ENCODE data around the gene AOPEP. TPM values are rescaled to one million over a fixed set of nuclear protein-coding genes. Genes with fewer than 3 reads are reported as not detected.
A peak's percentile ranks its signal among the peaks of the same experiment; 100 is the strongest.

Gene AOPEP
- total RNA-seq, 4 donors from 2014 or later = 252 to 375 (median 312) TPM

DNA sequence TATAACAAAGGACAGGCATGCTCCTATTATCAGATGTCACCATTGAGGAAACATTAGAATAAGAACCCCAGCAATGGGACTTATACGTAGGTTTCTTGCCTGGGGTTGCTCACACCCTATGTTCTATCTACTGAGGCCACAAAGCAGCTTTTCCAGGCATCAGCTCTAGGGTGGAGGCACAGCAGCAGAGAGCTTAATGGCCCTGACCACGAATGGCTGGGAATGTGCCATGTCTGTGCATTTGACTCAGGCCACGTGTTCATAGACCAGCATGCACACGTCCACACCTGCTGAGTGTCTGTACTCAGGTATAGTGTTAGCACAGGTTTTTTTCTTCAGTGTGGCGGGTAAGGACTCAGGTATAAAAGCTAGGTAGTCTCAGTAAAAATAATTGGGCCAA is 129.4 kb downstream of the AOPEP start:
- no peaks in the 10 kb centered on the region for H3K27me3 ChIP-seq
- no peak for ATAC-seq
- H3K4me1 ChIP-seq = no peaks in the 10 kb centered on the region
- no peak overlapping the region for H3K27ac ChIP-seq
- H3K9me3 ChIP-seq = no peaks in the 10 kb centered on the region
- TF ChIP-seq, protein P1, sequence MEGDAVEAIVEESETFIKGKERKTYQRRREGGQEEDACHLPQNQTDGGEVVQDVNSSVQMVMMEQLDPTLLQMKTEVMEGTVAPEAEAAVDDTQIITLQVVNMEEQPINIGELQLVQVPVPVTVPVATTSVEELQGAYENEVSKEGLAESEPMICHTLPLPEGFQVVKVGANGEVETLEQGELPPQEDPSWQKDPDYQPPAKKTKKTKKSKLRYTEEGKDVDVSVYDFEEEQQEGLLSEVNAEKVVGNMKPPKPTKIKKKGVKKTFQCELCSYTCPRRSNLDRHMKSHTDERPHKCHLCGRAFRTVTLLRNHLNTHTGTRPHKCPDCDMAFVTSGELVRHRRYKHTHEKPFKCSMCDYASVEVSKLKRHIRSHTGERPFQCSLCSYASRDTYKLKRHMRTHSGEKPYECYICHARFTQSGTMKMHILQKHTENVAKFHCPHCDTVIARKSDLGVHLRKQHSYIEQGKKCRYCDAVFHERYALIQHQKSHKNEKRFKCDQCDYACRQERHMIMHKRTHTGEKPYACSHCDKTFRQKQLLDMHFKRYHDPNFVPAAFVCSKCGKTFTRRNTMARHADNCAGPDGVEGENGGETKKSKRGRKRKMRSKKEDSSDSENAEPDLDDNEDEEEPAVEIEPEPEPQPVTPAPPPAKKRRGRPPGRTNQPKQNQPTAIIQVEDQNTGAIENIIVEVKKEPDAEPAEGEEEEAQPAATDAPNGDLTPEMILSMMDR (IDR thresholded peaks at IDR 0.05) = no peak
- TF ChIP-seq EP300 (IDR thresholded peaks at IDR 0.05) (no peak), POLR2AphosphoS5 (IDR thresholded peaks at IDR 0.05) (no peak), POLR2A (IDR thresholded peaks at IDR 0.05) (no peak)
- H3K36me3 ChIP-seq = no peaks in the 10 kb centered on the region
- no peak overlapping the region for H3K4me3 ChIP-seq
- WGBS, 2 donors (ENCODE audit: low coverage in 1 of 2) = 94 to 96% methylated on average over 3 to 4 of the region's 5 CpGs

DNA sequence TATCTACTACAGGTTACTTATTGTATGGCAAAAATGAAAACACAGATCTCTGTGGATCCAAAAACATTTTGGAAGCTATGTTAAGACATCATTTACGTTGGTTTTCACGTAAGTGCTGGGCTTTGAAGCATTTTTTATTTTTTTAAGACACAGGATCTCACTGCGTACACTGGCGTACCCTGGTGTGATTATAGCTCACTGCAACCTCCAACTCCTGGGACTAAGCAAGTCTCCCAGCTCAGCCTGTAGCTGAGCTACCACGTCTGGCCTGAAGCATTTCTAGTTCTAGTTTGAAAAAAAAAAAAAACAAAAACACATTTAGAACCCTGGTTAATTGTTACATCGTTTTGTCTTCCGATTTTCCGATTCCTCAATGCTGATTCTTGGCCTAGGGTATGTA is 131.3 kb downstream of the AOPEP start:
- Histone ChIP-seq H3K27me3 (no peaks in the 10 kb centered on the region), H3K4me3 (no peak overlapping the region), H3K36me3 (no peaks in the 10 kb centered on the region), H3K4me1 (peaks cover 0 to 6% (median 0%) of the 10 kb centered on the region in 3 donors), H3K9me3 (no peaks in the 10 kb centered on the region), H3K27ac (no peak overlapping the region)
- WGBS, 2 donors (ENCODE audit: low coverage in 1 of 2) = 95 to 96% methylated on average over 8 of the region's 8 CpGs
- TF ChIP-seq EP300 (IDR thresholded peaks at IDR 0.05) (no peak), POLR2AphosphoS5 (IDR thresholded peaks at IDR 0.05) (no peak), POLR2A (IDR thresholded peaks at IDR 0.05) (no peak)
- TF ChIP-seq, protein P1 (IDR thresholded peaks at IDR 0.05) = no peak
- no peak for ATAC-seq

DNA sequence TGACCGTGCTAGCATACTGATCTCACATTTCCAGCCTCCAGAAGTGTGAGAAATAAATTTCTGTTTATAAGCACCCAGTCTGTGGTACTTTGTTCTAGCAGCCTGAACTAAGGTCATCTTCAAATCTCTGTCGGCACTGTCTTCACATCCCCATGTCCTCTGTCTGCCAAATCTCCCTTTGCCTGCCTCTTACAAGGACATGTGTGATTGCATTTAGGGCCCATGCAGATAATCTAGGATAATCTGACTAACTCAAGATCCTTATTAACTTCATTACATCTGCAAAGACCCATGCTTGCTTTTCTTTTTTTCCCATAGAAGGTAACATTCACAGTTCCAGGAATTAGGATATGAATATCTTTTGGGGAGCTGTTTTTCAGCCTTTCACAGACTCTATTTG is 132.7 kb downstream of the AOPEP start:
- Histone ChIP-seq H3K36me3 (no peaks in the 10 kb centered on the region), H3K27ac (no peak overlapping the region), H3K27me3 (no peaks in the 10 kb centered on the region), H3K4me1 (peaks cover 5 to 17% (median 5%) of the 10 kb centered on the region in 3 donors), H3K4me3 (no peak overlapping the region), H3K9me3 (no peaks in the 10 kb centered on the region)
- ATAC-seq = no peak
- WGBS, 2 donors (ENCODE audit: low coverage in 1 of 2) = 97% methylated on average over 2 of the region's 2 CpGs; no CpG with 5 or more reads in 1 of the 2 donors
- TF ChIP-seq, protein P1 (IDR thresholded peaks at IDR 0.05) = no peak
- no peak for TF ChIP-seq POLR2AphosphoS5 (IDR thresholded peaks at IDR 0.05)
- TF ChIP-seq POLR2A (IDR thresholded peaks at IDR 0.05) = no peak

DNA sequence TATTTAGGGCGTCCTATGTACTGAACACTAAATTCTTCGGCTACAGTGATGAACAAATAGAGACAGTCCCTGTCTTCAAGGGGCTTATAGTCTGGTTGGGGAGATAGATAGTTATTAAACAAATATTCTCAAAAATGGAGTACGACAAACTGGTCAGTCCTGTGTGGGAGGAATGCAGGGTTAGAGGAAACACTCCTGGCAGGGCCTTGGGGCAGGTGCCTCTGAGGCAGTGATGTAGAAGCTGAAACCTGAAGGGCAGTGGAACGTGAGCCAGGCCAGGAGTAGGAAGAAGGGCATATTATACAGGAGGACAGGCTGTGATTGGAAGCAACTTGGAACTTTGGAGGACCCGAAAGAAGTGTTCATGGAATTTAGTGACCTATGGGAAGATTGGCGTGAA is 133.4 kb downstream of the AOPEP start:
- ATAC-seq = no peak
- 89 to 94% methylated on average over 6 of the region's 6 CpGs for WGBS, 2 donors (ENCODE audit: low coverage in 1 of 2)
- TF ChIP-seq EP300 (IDR thresholded peaks at IDR 0.05) (no peak), POLR2AphosphoS5 (IDR thresholded peaks at IDR 0.05) (no peak)
- TF ChIP-seq, protein P1 (IDR thresholded peaks at IDR 0.05) = no peak

DNA sequence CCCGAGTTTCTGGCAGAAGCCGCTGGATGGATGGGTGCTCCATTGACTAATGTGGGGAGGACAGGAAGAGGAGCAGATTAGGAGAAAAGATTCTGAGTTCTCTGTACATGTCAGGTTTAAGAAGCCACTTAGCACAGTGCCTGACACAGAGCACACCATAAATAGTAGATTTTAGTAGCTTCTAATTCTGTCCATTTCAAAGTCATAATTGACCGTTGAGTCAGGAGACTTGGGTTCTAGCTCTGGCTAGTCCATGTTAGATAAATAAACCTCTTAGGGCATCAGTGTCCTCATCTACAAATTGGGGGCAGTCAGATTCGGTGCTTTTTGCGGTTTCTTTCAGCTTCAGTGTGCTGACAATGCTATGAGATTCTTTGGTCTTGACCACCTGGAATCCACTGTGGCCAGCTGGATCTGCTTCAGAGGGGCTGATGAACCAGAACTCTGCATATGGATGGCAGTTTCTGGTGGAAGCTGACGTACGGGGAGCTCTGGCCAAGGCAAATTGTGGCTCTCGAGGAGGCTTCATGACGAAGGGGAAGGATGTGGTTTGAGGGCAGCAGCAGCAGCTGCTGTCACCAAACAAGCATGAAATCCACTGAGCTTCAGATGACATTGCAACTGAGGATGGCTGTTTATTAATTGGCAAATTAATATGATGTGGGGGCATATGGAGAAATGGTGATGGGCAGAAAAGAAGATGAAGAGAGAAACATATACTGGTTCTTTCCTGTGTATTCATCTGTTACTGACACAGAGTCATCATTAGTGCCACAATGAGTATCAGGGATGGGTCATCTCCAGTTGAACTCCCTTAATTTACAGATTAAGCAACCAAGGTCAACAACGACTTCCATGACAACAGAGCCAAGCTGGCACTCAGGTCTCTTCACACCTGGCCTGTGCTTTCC is 134.4 kb downstream of the AOPEP start:
- no peaks in the 10 kb centered on the region for H3K9me3 ChIP-seq
- H3K27me3 ChIP-seq = no peaks in the 10 kb centered on the region
- H3K36me3 ChIP-seq = no peaks in the 10 kb centered on the region
- H3K4me3 ChIP-seq = no peak overlapping the region
- TF ChIP-seq POLR2A (IDR thresholded peaks at IDR 0.05) (no peak), POLR2AphosphoS5 (IDR thresholded peaks at IDR 0.05) (no peak)
- TF ChIP-seq, protein P1 (IDR thresholded peaks at IDR 0.05) = no peak
- WGBS, 2 donors (ENCODE audit: low coverage in 1 of 2) = 85% methylated on average over 7 to 8 of the region's 10 CpGs
- ATAC-seq = no peak
- H3K4me1 ChIP-seq = peaks cover 7 to 34% (median 11%) of the 10 kb centered on the region in 3 donors
- peak overlapping the region in 1 of 4 donors; percentile 45 for H3K27ac ChIP-seq

More for the DNA sequence above, 133.4 kb downstream of the AOPEP start:
- H3K4me3 ChIP-seq = no peak overlapping the region
- H3K36me3 ChIP-seq = no peaks in the 10 kb centered on the region
- peaks cover 5 to 23% (median 5%) of the 10 kb centered on the region in 3 donors for H3K4me1 ChIP-seq
- no peaks in the 10 kb centered on the region for H3K27me3 ChIP-seq
- H3K27ac ChIP-seq = no peak overlapping the region
- H3K9me3 ChIP-seq = no peaks in the 10 kb centered on the region

Measured in gastroesophageal sphincter (tissue), 4 donors.